CD4-positive, alpha-beta T cell treated with Interleukin-10 for 1 hour (primary cell): ENCODE measurements around the gene WNK1.
"Not testable (repeated sequence)": the region's sequence is repeated elsewhere in the genome, so short reads cannot be mapped to it uniquely, and the experiment has no call there.

Experiments
- DNase-seq: peaks from one replicate; pipeline ENCODE4 v3.0.0-alpha.2; 2020

WNK1 gene

GRCh38 chr12:751999-752694 is at the start of gene WNK1:
Gene WNK1, plus strand, starts transcription at chr12:752579. Its CDS starts 987 bp downstream, at chr12:753566.
- DNase-seq, result peak; percentile 98

DNA sequence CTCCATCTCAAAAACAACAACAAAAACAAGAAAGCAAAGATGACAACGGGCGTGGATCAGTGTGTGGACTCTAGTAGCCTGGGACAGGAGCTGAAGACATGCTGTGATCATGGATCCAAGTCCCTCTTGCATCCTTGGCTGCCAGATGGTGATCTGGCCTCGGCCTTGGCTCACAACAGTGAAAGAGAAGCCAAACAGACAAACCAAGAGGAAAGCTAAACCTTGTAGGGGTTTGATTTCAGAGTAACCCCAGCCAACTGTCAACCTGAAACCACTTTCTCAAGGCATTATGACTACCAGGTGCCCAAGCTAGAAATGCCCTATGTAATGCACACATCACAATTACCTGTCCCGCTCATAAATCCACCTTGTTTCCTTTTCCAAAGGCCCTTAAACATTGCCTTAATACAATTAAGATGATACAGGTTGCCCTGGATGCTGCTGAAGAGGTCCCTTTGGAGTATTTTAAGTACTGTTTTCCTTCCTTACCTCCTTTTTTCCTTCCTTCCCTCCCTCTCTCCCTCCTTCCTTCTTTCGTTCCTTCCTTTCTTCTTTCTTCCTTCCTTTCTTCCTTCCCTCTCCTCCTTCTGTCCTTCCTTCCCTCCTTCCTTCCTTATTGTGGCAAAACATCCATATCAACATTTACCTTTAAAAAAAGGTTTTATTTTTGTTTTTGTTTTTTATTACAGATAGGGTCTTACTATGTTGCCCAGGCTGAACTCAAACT is 47.7 kb upstream of the WNK1 start:
- no peak for DNase-seq

- DNase-seq, result not testable (repeated sequence)
Measured at GRCh38 chr12:708084-708483, 44.3 kb upstream of the WNK1 start.

DNA sequence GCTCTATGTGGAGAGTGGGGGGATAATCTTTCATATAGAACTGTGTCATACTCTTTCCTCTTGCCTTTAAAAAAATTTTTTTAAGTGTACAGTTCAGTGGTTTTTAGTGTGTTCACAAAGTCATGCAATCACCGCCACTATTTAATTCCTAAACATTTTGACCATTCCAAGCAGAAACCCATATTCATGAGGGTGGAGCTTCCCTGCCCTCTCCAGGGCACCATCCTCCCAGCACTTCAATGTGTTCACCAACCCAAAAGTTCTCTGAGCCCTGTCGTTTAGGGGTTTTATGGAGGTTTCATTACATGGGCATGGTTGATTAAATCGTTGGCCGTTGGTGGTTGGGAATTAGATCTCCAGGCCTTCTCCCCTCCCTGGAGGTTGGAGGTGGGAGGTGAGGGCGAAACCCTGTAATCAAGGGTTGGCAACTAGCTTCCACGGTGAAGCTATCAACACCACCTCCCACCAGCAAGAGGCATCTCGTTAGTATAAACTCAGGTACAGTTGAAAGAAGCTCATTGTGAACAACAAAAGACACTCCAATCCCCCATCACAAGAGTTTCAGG is 42.8 kb upstream of the WNK1 start:
- DNase-seq, result no peak

GRCh38 chr12:712172-712863 is 40.1 kb upstream of the WNK1 start:
- DNase-seq, result no peak

- DNase-seq, result no peak
Measured at GRCh38 chr12:713281-713875, 39.0 kb upstream of the WNK1 start.

DNA sequence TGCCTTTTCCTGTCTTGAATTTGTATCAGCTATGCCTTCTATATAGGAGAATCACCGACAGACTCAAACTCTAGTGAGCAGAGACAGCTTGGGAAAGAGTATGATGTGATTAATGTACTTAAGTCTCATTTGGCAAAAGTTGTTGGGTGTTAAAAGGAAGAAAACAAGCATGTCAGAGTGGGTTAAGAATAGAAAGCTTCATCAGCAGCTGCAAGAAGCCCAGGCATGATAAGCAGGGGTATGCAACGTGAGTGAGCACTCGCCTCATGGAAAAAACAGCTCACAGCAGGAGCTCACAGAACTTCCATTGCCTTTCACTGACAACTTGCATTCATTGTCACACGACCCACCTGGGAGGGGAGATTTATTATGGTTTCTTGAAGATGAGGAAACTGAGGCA is 35.9 kb upstream of the WNK1 start:
- DNase-seq, result no peak

- DNase-seq, result no peak
Measured at GRCh38 chr12:718756-719102, 33.6 kb upstream of the WNK1 start.

DNA sequence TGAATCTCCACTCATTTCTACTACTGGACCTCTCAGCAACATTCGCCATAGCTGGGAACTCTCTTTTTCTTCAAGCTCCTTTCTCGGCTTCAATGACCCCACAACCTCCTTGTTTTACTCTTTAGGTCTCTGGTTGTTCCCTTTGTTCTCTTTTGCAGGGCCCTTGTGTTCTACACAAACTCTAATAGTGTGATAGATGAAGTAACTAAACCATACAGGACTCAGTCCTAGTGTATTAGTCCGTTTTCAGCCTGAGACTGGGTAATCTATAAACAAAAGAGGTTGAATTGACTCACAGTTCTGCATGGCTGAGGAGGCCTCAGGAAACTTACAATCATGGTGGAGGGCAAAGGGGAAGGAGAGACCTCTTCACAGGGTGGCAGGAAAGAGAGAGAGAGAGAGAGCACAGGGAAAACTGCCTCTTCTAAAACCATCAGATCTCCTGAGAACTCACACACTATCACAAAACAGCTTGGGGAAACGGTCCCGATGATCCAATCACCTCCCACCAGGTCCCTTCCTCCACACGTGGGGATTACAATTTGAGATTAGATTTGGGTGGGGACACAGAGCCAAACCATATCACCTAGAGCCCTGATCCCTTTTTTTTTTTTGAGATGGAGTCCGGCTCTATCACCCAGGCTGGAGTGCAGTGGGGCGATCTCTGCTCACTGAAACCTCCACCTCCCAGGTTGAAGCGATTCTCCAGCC is 32.0 kb upstream of the WNK1 start:
- no peak for DNase-seq

DNA sequence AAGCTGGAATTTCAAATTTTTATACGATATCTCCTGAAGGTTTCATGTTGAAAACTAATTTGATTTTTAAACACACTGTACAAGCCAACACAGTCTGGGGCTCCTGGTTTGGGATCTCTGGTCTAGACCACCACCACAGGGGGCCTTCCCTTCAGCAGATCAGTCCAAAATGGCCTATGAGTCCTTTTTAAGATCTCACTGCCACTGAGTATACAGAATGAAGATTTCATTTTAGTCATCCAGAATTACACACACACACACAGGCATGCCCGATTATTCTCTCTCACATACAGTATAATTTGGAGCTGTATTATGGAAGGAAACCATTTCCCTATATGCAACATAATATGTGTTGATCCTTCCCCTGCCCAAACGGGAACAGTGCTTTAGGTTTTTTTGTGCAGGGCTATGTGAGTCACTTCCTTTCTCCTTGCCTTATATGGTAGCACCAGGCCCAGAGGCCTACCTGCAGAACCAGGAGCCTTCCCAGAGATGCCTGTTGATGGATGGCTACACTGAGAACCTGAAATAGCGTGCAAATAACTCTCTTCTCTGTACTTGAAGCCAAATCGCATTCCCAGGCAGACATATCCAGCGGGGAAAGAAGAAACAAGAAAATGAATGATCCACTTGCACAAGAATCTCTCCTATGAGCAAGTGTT is 28.1 kb upstream of the WNK1 start:
- peak; percentile 47 for DNase-seq

DNA sequence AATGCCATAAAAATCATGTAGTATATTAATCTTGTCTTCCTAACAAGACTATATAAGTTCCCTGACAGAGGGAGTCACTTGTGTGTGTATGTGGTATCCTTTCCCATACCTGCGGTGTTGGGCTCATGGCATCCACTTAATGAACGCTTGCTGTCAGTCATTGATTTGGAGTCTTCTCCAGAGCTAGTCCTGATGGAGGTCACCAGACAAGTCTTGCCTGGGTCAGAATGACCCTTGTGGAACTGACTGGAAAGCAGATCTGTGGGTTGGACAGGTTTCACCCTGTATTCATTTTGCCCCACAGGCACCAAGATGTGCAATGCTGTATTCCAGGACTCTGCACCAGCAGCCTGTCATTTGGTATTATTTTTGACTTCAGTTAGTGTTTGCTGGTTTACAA is 27.3 kb upstream of the WNK1 start:
- no peak for DNase-seq

GRCh38 chr12:726281-727140 is 25.9 kb upstream of the WNK1 start:
- DNase-seq, result peak; percentile 12

DNA sequence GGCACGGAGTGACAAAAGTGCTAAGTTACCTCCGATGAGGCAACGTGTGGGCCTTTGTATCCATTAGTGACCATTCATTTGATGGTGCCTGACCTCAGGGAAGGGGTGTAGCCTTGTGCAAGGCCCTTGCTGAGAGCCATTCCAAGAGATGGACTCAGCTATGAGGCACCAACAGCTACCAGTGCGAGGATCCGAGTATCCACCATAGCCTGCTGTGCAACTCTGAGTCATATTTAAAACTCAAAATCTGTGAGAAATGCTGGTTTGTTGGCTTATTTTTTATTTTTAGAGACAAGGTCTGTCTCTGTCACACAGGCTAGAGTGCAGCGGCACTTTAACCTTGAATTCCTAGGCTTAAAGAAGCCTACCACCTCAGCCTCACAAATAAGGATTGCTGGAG is 25.1 kb upstream of the WNK1 start:
- DNase-seq, result no peak

DNA sequence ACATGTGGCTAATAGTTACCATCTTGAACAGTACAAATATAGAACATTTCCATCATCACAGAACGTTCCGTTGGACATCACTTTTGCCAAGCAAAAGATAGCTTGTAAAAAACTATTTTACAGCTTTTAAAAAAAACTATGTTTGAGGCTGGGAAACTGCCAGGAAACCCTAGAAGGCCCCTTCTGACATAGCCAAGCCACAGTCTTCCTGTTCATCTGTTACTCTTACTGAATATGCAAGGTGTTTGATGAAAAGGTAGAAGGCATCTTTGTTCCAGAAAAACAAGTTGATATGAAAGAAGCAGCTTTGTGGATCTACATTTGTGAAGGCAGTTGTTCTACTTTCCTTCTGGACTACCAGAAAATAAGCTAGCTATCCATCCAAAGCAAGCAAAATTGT is 23.6 kb upstream of the WNK1 start:
- peak; percentile 69 for DNase-seq

DNA sequence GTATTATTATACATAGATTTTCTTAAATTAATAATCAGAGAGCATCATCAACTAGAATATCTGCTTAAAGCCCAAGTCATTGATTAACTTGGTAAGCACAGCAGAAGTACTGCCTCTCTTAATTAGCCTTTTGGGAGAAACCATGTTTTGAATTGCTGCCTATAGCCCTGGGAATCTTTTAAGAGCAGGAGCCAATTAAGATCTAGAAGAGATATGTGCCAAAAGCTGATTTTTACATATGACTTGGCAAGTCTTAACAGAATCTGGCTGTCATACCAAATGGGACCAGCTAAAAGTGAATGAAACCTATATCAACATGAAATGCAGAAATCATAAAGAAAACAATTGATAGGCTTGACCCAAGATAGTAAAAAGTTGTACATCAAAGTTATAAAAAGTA is 23.2 kb upstream of the WNK1 start:
- no peak for DNase-seq

GRCh38 chr12:730550-730949 is 21.8 kb upstream of the WNK1 start:
- DNase-seq, result no peak

DNA sequence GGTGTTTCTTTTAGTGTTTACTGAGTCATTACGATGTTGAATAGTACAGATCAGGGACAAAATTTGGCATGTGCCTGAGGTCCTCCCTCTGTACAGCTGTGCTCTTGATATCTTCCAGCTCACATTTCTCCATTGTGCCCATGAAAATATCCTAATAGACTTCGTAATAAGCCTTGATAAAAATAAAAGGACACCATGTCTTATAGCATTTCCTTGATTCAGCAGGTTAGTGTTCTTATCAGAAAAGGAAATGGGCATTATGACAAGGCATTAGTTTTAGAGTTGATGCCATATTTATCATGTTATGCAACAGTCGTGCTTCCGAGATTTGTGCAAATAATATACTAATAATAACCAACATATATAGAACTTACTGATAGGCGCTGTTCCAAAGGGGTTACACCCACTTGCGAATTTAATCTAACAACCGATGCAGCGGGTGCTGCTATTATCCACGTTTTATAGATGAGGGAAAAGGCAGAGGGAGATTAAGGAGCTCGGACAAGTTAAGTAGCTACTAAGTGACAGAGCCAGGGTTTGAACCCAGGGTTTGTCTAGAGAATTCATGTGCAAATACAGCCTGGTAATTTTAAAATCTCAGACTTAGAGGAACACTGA is 15.1 kb upstream of the WNK1 start:
- no peak for DNase-seq

DNA sequence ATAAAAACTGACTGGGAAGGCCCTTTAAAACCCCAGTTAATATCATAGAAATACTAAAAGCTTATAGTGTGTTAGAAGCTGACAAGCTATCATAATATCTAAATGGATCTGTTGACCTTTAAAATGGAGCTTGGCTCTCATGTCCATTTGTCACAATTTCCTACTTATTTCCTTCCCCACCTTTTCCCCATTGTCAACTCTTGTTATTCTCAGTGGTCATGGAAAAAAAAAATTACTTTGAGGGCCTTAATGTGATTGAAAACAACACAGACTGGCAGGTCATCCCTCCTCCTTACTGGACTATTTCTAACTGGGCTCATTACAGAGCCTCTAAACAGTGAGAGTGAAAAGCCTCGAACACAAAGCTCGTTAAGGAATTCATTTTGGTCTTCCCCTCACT is 13.7 kb upstream of the WNK1 start:
- no peak for DNase-seq

- DNase-seq, result no peak
Measured at GRCh38 chr12:739349-739748, 13.0 kb upstream of the WNK1 start.

- DNase-seq, result no peak
Measured at GRCh38 chr12:740921-741320, 11.5 kb upstream of the WNK1 start.
